BE2C (cell line): ENCODE data around the gene CDS2.
A peak's percentile ranks its signal among the peaks of the same experiment; 100 is the strongest.
"Not testable (repeated sequence)": the region's sequence is repeated elsewhere in the genome, so short reads cannot be mapped to it uniquely, and the experiment has no call there.

Source experiments
- DNase-seq: peaks from one replicate; pipeline ENCODE4 v3.0.0-alpha.2; 2020
- H3K27me3 ChIP-seq: fragments of 250-450 bp; sonication (Bioruptor Pico); 2 replicates; pipeline ENCODE4 v1.5.1; 2020; ENCODE audit warnings: mild to moderate bottlenecking
- H3K36me3 ChIP-seq: fragments of 250-450 bp; sonication (Bioruptor Pico); 2 replicates; pipeline ENCODE4 v1.5.1; 2020; ENCODE audit warnings: mild to moderate bottlenecking
- H3K4me1 ChIP-seq: fragments of 250-450 bp; sonication (Bioruptor Pico); 2 replicates; pipeline ENCODE4 v1.5.1; 2020
- H3K4me3 ChIP-seq: 2 replicates; pipeline ENCODE4 v1.5.1; 2011; ENCODE audit warnings: low read depth, low read length
- H3K9me3 ChIP-seq: fragments of 250-450 bp; sonication (Bioruptor Pico); 2 replicates; pipeline ENCODE4 v1.5.1; 2020
- CTCF ChIP-seq: IDR thresholded peaks from 2 replicates; pipeline ENCODE4 v1.5.1; 2012; ENCODE audit warnings: mild to moderate bottlenecking, low read depth, low read length

The CDS2 gene

DNA sequence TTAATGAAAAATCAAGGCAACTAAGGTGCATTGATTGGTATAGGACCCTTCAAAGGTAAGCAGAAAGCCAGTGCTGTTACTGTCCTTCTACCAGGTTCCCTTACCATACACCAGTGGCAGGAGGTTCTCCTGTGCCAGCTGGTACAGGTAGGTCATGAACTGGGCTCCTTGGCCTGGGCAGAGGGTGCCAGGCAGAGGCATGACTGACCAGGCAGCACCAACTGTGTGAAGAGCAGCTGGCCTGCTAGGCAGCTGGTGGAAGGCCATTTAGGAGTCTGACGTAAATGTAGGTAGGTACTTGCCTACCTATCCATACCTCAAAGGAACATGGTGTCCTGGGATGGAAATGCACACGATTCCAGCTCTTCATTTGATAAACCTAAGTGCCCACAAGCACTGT, 30.3 kb upstream of the CDS2 start:
- no peaks in the 10 kb centered on the region for H3K9me3 ChIP-seq
- no peaks in the 10 kb centered on the region for H3K4me1 ChIP-seq
- no peak overlapping the region for H3K4me3 ChIP-seq
- DNase-seq: no peak
- H3K27me3 ChIP-seq: no peaks in the 10 kb centered on the region
- no peak for TF ChIP-seq CTCF
- peaks cover 24% of the 10 kb centered on the region for H3K36me3 ChIP-seq

DNA sequence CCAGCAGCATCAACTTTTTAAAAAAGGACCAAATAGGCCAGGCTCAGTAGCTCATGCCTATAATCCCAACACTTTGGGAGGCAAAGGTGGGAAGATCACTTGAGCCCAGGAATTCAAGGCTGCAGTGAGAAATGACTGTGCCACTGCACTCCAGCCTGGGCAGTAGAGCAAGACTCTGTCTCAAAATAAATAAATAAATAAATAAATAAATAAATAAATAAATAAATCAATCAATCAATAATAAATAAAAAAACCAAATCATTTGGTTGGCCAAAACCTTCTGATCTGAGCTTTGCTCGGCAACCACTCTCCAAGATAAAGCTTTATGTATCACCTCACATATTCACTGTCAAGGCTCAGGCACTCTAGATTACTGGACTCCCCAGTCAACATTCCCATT, 27.8 kb upstream of the CDS2 start:
- H3K4me1 ChIP-seq, H3K4me3 ChIP-seq, H3K9me3 ChIP-seq, DNase-seq, H3K27me3 ChIP-seq: not testable (repeated sequence)
- peaks cover 33% of the 10 kb centered on the region for H3K36me3 ChIP-seq

- H3K4me3 ChIP-seq, H3K4me1 ChIP-seq, H3K9me3 ChIP-seq, DNase-seq, H3K27me3 ChIP-seq: not testable (repeated sequence)
- peaks cover 42% of the 10 kb centered on the region for H3K36me3 ChIP-seq
These were observed 26.9 kb upstream of the CDS2 start for GRCh38 chr20:5099909-5100308.

- Histone ChIP-seq H3K4me3 (no peak overlapping the region), H3K27me3 (no peaks in the 10 kb centered on the region), H3K36me3 (peaks cover 51% of the 10 kb centered on the region), H3K9me3 (no peaks in the 10 kb centered on the region), H3K4me1 (no peaks in the 10 kb centered on the region)
- TF ChIP-seq CTCF: peak; percentile 80
- peak; percentile 78 for DNase-seq
These were observed 26.0 kb upstream of the CDS2 start for GRCh38 chr20:5100684-5101347.

DNA sequence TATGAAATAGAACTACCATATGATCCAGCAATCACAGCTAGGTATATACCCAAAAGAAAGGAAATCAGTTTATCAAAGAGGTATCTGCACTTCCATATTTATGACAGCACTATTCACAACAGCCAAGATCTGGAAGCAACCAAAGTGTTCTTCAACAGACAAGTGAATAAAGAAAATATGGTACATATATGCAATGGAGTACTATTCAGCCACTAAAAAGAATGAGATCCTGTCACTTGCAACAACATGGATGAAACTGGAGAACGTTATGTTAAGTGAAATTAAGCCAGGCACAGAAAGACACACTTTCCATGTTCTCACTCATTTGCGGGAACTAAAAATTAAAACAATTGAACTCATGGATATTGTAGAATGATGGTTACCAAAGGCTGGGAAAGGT, 22.3 kb upstream of the CDS2 start:
- Histone ChIP-seq H3K27me3 (no peaks in the 10 kb centered on the region), H3K36me3 (peaks cover 64% of the 10 kb centered on the region), H3K4me1 (no peaks in the 10 kb centered on the region), H3K9me3 (no peaks in the 10 kb centered on the region), H3K4me3 (no peak overlapping the region)
- no peak for DNase-seq
- no peak for TF ChIP-seq CTCF

DNA sequence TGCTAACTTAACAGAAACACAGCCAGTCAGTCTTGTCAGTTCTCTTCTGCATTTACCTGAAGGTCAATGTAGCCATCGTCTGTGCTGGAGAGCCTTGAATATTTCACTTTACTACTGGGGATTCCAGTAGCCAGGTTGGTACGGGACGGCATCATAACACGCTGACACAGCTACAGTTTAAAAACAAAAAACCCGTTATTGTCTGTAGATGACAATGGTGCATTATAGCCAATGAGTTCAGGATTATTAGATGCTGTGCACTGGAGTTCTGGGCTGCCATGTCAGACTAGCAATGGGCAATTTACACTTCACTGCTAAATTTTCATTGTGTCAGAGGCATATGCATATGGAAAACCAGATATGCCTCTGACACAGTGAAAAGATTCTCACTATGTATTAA, 17.5 kb upstream of the CDS2 start:
- TF ChIP-seq CTCF: no peak
- H3K27me3 ChIP-seq: no peaks in the 10 kb centered on the region
- no peaks in the 10 kb centered on the region for H3K4me1 ChIP-seq
- DNase-seq: no peak
- H3K36me3 ChIP-seq: peaks cover 62% of the 10 kb centered on the region
- no peak overlapping the region for H3K4me3 ChIP-seq
- no peaks in the 10 kb centered on the region for H3K9me3 ChIP-seq

DNA sequence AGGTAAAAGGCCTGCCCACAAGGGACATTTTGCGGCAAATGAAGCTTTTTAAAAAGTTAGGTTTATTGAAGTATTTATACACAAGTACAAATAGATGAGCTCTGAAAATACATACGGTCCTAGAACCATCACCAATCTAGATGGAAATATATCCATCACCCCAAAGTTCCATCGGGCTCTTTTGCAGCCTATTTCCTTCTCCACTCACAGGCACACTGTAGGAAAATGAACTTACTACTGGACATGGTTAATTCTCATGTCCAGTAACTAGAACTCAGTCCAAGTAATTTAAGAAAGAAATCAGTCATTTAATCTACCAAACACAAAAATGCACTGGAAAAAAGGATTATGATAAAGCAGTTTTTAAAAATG, 13.2 kb upstream of the CDS2 start:
- H3K4me3 ChIP-seq: peak overlapping the region; percentile 95
- TF ChIP-seq CTCF: no peak
- no peak for DNase-seq
- H3K9me3 ChIP-seq: no peaks in the 10 kb centered on the region
- no peaks in the 10 kb centered on the region for H3K27me3 ChIP-seq
- H3K4me1 ChIP-seq: peaks cover 3% of the 10 kb centered on the region; the same call in 1 of the 2 replicates
- H3K36me3 ChIP-seq: peaks cover 69% of the 10 kb centered on the region
